ENCODE results near the gene CUX1.

Gene CUX1

DNA sequence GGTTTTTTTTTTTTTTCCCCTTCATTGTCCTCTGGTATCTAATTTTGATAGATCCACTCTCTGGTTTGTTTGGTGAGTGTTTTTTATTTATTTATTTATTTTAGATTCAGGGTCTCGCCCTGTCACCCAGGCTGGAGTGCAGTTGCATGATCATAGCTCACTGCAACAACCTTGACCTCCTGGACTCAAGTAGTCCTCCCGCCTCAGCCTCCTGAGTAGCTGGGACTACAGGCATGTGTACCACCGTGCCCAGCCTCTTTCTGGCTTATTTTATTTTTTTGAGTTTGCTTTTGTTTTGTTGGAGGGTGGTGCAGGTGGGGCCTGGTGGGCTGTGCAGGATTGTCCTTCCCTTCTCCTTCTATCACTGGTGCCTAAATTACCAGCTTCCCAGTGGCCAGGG, 282.0 kb downstream of the CUX1 start:
- no peaks in the 10 kb centered on the region for H3K27me3 ChIP-seq (ENCODE audit: insufficient read depth, poor library complexity, severe bottlenecking)
- H3K36me3 ChIP-seq (ENCODE audit: low read depth): peaks cover 2% of the 10 kb centered on the region
- no peak for ATAC-seq (ENCODE audit: low read depth)
- no peak overlapping the region for H3K27ac ChIP-seq (ENCODE audit: poor library complexity, severe bottlenecking)
- peaks cover 13% of the 10 kb centered on the region for H3K4me1 ChIP-seq (ENCODE audit: insufficient read depth, poor library complexity, severe bottlenecking)
- TF ChIP-seq, protein P1, sequence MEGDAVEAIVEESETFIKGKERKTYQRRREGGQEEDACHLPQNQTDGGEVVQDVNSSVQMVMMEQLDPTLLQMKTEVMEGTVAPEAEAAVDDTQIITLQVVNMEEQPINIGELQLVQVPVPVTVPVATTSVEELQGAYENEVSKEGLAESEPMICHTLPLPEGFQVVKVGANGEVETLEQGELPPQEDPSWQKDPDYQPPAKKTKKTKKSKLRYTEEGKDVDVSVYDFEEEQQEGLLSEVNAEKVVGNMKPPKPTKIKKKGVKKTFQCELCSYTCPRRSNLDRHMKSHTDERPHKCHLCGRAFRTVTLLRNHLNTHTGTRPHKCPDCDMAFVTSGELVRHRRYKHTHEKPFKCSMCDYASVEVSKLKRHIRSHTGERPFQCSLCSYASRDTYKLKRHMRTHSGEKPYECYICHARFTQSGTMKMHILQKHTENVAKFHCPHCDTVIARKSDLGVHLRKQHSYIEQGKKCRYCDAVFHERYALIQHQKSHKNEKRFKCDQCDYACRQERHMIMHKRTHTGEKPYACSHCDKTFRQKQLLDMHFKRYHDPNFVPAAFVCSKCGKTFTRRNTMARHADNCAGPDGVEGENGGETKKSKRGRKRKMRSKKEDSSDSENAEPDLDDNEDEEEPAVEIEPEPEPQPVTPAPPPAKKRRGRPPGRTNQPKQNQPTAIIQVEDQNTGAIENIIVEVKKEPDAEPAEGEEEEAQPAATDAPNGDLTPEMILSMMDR (IDR thresholded peaks at IDR 0.05; ENCODE audit: poor library complexity, severe bottlenecking): no peak
- no peaks in the 10 kb centered on the region for H3K9me3 ChIP-seq (ENCODE audit: severe bottlenecking)
- DNase-seq (ENCODE audit: low spot score): no peak
- H3K4me3 ChIP-seq (ENCODE audit: severe bottlenecking): no peak overlapping the region

DNA sequence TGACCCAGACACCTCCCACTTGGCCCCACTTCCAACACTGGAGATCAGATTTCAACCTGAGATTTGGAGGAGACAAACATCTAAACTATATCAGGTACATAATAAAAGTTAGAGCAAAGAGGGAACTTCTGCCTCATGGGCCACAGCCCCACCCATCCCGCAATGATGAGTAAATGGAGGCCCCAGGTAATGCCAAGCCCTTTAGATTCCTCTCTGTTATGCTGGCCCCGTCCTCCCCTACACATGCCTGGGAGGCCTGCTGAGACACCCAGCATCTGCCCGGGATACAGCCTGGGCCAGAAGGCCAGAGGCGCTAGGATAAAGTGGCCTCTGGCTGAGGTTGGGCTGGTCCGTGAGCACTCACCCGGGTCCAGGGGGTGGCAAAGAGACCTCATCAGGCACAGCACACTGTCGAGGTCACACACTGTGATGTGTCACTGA, 283.7 kb downstream of the CUX1 start:
- Histone ChIP-seq H3K27me3 (ENCODE audit: insufficient read depth, poor library complexity, severe bottlenecking) (no peaks in the 10 kb centered on the region), H3K36me3 (ENCODE audit: low read depth) (peaks cover 11% of the 10 kb centered on the region), H3K9me3 (ENCODE audit: severe bottlenecking) (no peaks in the 10 kb centered on the region), H3K4me1 (ENCODE audit: insufficient read depth, poor library complexity, severe bottlenecking) (peaks cover 13% of the 10 kb centered on the region), H3K27ac (ENCODE audit: poor library complexity, severe bottlenecking) (peak overlapping the region; percentile 40), H3K4me3 (ENCODE audit: severe bottlenecking) (no peak overlapping the region)
- TF ChIP-seq, protein P1 (IDR thresholded peaks at IDR 0.05; ENCODE audit: poor library complexity, severe bottlenecking): no peak
- peak; percentile 95 for ATAC-seq (ENCODE audit: low read depth)
- no peak for DNase-seq (ENCODE audit: low spot score)

DNA sequence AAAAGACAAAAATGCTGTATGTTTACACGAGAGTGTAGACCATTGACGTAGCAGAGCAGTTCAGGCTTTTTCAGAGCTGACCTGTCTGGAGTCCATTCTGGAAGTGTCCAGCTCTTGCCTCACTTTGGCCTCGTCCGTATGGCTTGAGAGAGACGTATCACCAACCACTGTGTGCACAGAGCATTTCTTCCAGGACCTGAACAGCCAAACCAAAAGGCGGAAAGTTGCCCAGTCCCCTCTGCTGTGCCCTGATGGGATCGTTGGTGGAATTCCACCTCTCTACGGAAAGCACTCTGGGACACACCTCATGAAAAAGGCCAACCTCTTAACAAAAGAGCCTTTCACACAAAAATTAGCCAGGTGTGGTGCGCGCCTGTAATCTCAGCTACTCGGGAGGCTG, 284.5 kb downstream of the CUX1 start:
- ATAC-seq (ENCODE audit: low read depth): no peak
- peaks cover 13% of the 10 kb centered on the region for H3K4me1 ChIP-seq (ENCODE audit: insufficient read depth, poor library complexity, severe bottlenecking)
- H3K27ac ChIP-seq (ENCODE audit: poor library complexity, severe bottlenecking): peak overlapping the region; percentile 40
- TF ChIP-seq, protein P1 (IDR thresholded peaks at IDR 0.05; ENCODE audit: poor library complexity, severe bottlenecking): no peak
- no peaks in the 10 kb centered on the region for H3K9me3 ChIP-seq (ENCODE audit: severe bottlenecking)
- no peak overlapping the region for H3K4me3 ChIP-seq (ENCODE audit: severe bottlenecking)
- no peaks in the 10 kb centered on the region for H3K27me3 ChIP-seq (ENCODE audit: insufficient read depth, poor library complexity, severe bottlenecking)
- peaks cover 11% of the 10 kb centered on the region for H3K36me3 ChIP-seq (ENCODE audit: low read depth)
- no peak for DNase-seq (ENCODE audit: low spot score)

DNA sequence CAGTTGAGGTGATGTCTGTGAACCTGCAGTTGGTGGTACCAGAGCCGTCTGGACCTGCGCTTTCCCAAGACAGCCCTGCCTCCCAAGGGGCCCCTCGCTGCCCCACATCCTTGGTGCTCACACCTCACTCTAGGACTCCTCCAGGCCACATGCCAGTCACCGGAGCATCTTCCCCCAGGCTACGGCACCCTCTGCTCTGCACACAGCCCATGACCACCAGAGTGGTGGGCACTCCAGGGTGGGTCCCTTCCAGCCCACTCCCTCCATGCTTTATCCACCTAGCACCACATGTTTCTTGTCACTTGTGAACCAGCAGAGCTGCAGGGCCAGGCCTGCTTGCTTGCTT, 285.6 kb downstream of the CUX1 start:
- Histone ChIP-seq H3K27me3 (ENCODE audit: insufficient read depth, poor library complexity, severe bottlenecking) (no peaks in the 10 kb centered on the region), H3K4me3 (ENCODE audit: severe bottlenecking) (no peak overlapping the region), H3K4me1 (ENCODE audit: insufficient read depth, poor library complexity, severe bottlenecking) (peaks cover 13% of the 10 kb centered on the region), H3K27ac (ENCODE audit: poor library complexity, severe bottlenecking) (no peak overlapping the region), H3K9me3 (ENCODE audit: severe bottlenecking) (no peaks in the 10 kb centered on the region), H3K36me3 (ENCODE audit: low read depth) (peaks cover 11% of the 10 kb centered on the region)
- DNase-seq (ENCODE audit: low spot score) (no peak), ATAC-seq (ENCODE audit: low read depth) (no peak)
- TF ChIP-seq, protein P1 (IDR thresholded peaks at IDR 0.05; ENCODE audit: poor library complexity, severe bottlenecking): no peak

DNA sequence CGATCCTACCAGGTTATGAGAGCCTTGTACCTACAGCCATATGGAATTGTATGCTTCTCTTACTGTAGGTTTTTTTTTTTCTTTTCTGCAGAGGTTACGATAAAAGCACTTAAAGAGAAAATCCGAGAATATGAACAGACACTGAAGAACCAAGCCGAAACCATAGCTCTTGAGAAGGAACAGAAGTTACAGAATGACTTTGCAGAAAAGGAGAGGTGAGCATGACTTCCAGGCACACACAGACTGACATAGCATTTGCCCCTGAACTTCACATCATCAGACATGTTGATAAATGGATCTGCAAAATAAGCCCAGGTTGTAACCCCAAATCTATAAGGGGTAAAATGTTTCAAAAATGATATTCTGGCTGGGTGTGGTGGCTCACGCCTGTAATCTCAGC, 286.8 kb downstream of the CUX1 start:
- DNase-seq (ENCODE audit: low spot score): no peak
- no peak for ATAC-seq (ENCODE audit: low read depth)
- TF ChIP-seq, protein P1 (IDR thresholded peaks at IDR 0.05; ENCODE audit: poor library complexity, severe bottlenecking): no peak
- Histone ChIP-seq H3K4me3 (ENCODE audit: severe bottlenecking) (no peak overlapping the region), H3K36me3 (ENCODE audit: low read depth) (peaks cover 11% of the 10 kb centered on the region), H3K27me3 (ENCODE audit: insufficient read depth, poor library complexity, severe bottlenecking) (no peaks in the 10 kb centered on the region), H3K4me1 (ENCODE audit: insufficient read depth, poor library complexity, severe bottlenecking) (peaks cover 13% of the 10 kb centered on the region), H3K27ac (ENCODE audit: poor library complexity, severe bottlenecking) (no peak overlapping the region), H3K9me3 (ENCODE audit: severe bottlenecking) (no peaks in the 10 kb centered on the region)

All from RWPE2 (cell line).